Neural crest cell (in vitro differentiated cells): ENCODE measurements around the gene SCUBE2. TPM values are rescaled to one million over a fixed set of nuclear protein-coding genes. Genes with fewer than 3 reads are reported as not detected.

Experiments used
- DNase-seq: peaks from one replicate; pipeline ENCODE4 v3.0.0; 2021; ENCODE audit warnings: low read depth, mixed read lengths, low spot score
- H3K27ac Mint-ChIP-seq: one replicate; pipeline ENCODE4 v1.8.0; 2021; ENCODE audit warnings: mild to moderate bottlenecking, mixed read lengths; ENCODE audit not compliant: unreplicated experiment
- H3K27me3 Mint-ChIP-seq: 2 replicates; pipeline ENCODE4 v1.8.0; 2021; ENCODE audit warnings: low read depth, mild to moderate bottlenecking, mixed read lengths
- H3K36me3 Mint-ChIP-seq: 2 replicates; pipeline ENCODE4 v1.8.0; 2021; ENCODE audit warnings: low read depth, mild to moderate bottlenecking, mixed read lengths
- H3K4me1 Mint-ChIP-seq: 2 replicates; pipeline ENCODE4 v1.8.0; 2021; ENCODE audit warnings: mixed read lengths
- H3K4me3 Mint-ChIP-seq: one replicate; pipeline ENCODE4 v1.8.0; 2021; ENCODE audit warnings: mild to moderate bottlenecking, mixed read lengths
- H3K9me3 Mint-ChIP-seq: 2 replicates; pipeline ENCODE4 v1.8.0; 2021; ENCODE audit warnings: mixed read lengths
- total RNA-seq: library from RNA; stranded (reverse); gene quantifications from 2 replicates; pipeline ENCODE4 v1.2.1, GENCODE V29; 2021
- TF ChIP-seq, protein P1 (sequence below): fragments of 200-600 bp; sonication (generic); conservative IDR thresholded peaks from 2 replicates; pipeline ENCODE4 v1.5.0; 2021; ENCODE audit warnings: antibody characterized with exemption, mild to moderate bottlenecking

The SCUBE2 gene
- total RNA-seq, 1 donor from 2014 or later, result 11.0 TPM

- TF ChIP-seq, protein P1, sequence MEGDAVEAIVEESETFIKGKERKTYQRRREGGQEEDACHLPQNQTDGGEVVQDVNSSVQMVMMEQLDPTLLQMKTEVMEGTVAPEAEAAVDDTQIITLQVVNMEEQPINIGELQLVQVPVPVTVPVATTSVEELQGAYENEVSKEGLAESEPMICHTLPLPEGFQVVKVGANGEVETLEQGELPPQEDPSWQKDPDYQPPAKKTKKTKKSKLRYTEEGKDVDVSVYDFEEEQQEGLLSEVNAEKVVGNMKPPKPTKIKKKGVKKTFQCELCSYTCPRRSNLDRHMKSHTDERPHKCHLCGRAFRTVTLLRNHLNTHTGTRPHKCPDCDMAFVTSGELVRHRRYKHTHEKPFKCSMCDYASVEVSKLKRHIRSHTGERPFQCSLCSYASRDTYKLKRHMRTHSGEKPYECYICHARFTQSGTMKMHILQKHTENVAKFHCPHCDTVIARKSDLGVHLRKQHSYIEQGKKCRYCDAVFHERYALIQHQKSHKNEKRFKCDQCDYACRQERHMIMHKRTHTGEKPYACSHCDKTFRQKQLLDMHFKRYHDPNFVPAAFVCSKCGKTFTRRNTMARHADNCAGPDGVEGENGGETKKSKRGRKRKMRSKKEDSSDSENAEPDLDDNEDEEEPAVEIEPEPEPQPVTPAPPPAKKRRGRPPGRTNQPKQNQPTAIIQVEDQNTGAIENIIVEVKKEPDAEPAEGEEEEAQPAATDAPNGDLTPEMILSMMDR, result no peak
- H3K36me3 Mint-ChIP-seq, result no peaks in the 10 kb centered on the region
- H3K4me1 Mint-ChIP-seq, result peaks cover 13% of the 10 kb centered on the region
- H3K9me3 Mint-ChIP-seq, result no peaks in the 10 kb centered on the region
- peak overlapping the region; percentile 52 for H3K4me3 Mint-ChIP-seq
- DNase-seq, result peak; percentile 3
- no peak overlapping the region for H3K27ac Mint-ChIP-seq
- H3K27me3 Mint-ChIP-seq, result peaks cover 84% of the 10 kb centered on the region
These were observed 87.0 kb downstream of the SCUBE2 start for GRCh38 chr11:9004183-9004926.

- Mint-ChIP-seq H3K36me3 (no peaks in the 10 kb centered on the region), H3K9me3 (no peaks in the 10 kb centered on the region), H3K27ac (no peak within 1 kb of the TSS), H3K27me3 (peaks cover 82% of the 10 kb centered on the region), H3K4me3 (peak within 1 kb of the TSS; percentile 82), H3K4me1 (peaks cover 13% of the 10 kb centered on the region)
- TF ChIP-seq, protein P1, result no peak
- DNase-seq, result peak; percentile 63
These were observed 87.7 kb downstream of the SCUBE2 start, which contains the start of gene NRIP3 for GRCh38 chr11:9003573-9004182. Gene NRIP3 (minus strand): TSS chr11:9004001. CDS start chr11:9003935, 66 bp downstream.

- H3K27ac Mint-ChIP-seq, result no peak overlapping the region
- peaks cover 77% of the 10 kb centered on the region for H3K27me3 Mint-ChIP-seq
- peaks cover 13% of the 10 kb centered on the region for H3K4me1 Mint-ChIP-seq
- no peaks in the 10 kb centered on the region for H3K36me3 Mint-ChIP-seq
- no peaks in the 10 kb centered on the region for H3K9me3 Mint-ChIP-seq
- H3K4me3 Mint-ChIP-seq, result peak overlapping the region; percentile 82
- DNase-seq, result no peak
- TF ChIP-seq, protein P1, result no peak
These were observed 88.4 kb downstream of the SCUBE2 start for GRCh38 chr11:9002920-9003572.

DNA sequence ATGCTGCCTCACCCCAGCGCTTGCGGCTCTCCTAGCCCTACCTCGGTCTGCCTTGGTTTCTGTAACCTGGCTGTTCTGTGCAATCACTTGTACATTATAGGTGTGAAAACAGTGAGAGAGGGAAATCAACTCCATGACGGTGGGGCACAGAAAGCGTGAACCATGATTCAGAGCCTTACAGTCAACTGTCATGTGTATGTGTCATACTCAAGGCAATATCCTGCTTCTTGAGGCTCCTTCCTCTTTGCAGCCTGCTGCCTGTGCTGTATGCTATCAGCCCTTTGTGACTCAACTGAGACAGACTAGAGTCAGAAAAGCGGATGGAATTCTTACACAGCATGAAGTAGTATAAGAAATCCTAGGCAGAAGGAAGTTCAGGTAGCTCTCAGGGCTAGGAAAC, 89.7 kb downstream of the SCUBE2 start:
- peaks cover 65% of the 10 kb centered on the region for H3K27me3 Mint-ChIP-seq
- no peak for DNase-seq
- no peaks in the 10 kb centered on the region for H3K36me3 Mint-ChIP-seq
- TF ChIP-seq, protein P1, result no peak
- H3K27ac Mint-ChIP-seq, result no peak overlapping the region
- H3K4me3 Mint-ChIP-seq, result no peak overlapping the region
- no peaks in the 10 kb centered on the region for H3K9me3 Mint-ChIP-seq
- H3K4me1 Mint-ChIP-seq, result peaks cover 13% of the 10 kb centered on the region

- H3K4me3 Mint-ChIP-seq, result no peak overlapping the region
- H3K9me3 Mint-ChIP-seq, result no peaks in the 10 kb centered on the region
- H3K36me3 Mint-ChIP-seq, result no peaks in the 10 kb centered on the region
- DNase-seq, result no peak
- TF ChIP-seq, protein P1, result no peak
- H3K27me3 Mint-ChIP-seq, result peaks cover 39% of the 10 kb centered on the region
- no peak overlapping the region for H3K27ac Mint-ChIP-seq
- H3K4me1 Mint-ChIP-seq, result peaks cover 4% of the 10 kb centered on the region
These were observed 93.4 kb downstream of the SCUBE2 start for GRCh38 chr11:8998017-8998416.
